Measurements from ENCODE around the gene TBX21. TPM values are rescaled to one million over a fixed set of nuclear protein-coding genes. Genes with fewer than 3 reads are reported as not detected.

Gene TBX21
- total and polyA plus RNA-seq, 2 experiments from 2014 or later = not detected

DNA sequence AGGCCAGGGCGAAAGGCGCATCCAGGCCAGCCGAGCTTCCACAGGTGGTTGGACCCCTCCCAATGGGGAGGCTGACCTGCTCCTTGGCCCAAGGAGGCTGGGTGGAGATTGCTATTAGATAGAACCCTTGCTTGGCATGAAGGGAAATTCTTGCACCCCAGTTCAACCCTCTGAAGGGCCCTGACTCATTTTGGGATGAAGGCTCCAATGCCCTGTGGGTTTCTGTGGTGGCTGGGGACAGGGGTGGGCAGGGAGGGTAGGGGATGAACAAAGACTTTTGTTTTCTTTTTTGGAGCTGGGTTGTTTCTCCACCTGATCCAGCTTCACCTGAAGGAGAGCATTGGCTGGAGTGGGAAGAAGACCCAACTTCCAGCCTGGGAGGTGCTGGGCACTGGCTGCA, 16.7 kb upstream of the TBX21 start:
- H4K20me1 ChIP-seq (replicated peaks; ENCODE audit: insufficient read depth) = no peaks in the 10 kb centered on the region
- no peaks in the 10 kb centered on the region for H3K9me2 ChIP-seq (ENCODE audit: insufficient read depth)
- no peak for ATAC-seq
- H3K27ac ChIP-seq (ENCODE audit: low read depth) = no peak overlapping the region
- no peaks in the 10 kb centered on the region for H3F3A ChIP-seq (replicated peaks; ENCODE audit: low read depth)
- H3K4me2 ChIP-seq = no peak overlapping the region
- no peak overlapping the region for H2AFZ ChIP-seq
- Mint-ChIP-seq H3K36me3 (ENCODE audit: low read depth) (no peaks in the 10 kb centered on the region; the same call in 2 of the 3 replicates), H3K27me3 (ENCODE audit: insufficient read depth, low read depth, poor library complexity) (peaks cover 27% of the 10 kb centered on the region), H3K4me1 (peaks cover 38% of the 10 kb centered on the region), H3K9me3 (no peaks in the 10 kb centered on the region; the same call in 2 of the 3 replicates), H3K27ac (no peak overlapping the region), H3K4me3 (no peak overlapping the region)
- peaks cover 29% of the 10 kb centered on the region for H3K27me3 ChIP-seq (ENCODE audit: insufficient read depth)
- peaks cover 22% of the 10 kb centered on the region; the same call in 1 of the 2 replicates for H3K4me1 ChIP-seq (ENCODE audit: insufficient read depth)
- H3K4me3 ChIP-seq = no peak overlapping the region
- H3K36me3 ChIP-seq (ENCODE audit: insufficient read depth) = no peaks in the 10 kb centered on the region
- H3K79me2 ChIP-seq (replicated peaks; ENCODE audit: insufficient read depth) = no peaks in the 10 kb centered on the region
- TF ChIP-seq, protein P1, sequence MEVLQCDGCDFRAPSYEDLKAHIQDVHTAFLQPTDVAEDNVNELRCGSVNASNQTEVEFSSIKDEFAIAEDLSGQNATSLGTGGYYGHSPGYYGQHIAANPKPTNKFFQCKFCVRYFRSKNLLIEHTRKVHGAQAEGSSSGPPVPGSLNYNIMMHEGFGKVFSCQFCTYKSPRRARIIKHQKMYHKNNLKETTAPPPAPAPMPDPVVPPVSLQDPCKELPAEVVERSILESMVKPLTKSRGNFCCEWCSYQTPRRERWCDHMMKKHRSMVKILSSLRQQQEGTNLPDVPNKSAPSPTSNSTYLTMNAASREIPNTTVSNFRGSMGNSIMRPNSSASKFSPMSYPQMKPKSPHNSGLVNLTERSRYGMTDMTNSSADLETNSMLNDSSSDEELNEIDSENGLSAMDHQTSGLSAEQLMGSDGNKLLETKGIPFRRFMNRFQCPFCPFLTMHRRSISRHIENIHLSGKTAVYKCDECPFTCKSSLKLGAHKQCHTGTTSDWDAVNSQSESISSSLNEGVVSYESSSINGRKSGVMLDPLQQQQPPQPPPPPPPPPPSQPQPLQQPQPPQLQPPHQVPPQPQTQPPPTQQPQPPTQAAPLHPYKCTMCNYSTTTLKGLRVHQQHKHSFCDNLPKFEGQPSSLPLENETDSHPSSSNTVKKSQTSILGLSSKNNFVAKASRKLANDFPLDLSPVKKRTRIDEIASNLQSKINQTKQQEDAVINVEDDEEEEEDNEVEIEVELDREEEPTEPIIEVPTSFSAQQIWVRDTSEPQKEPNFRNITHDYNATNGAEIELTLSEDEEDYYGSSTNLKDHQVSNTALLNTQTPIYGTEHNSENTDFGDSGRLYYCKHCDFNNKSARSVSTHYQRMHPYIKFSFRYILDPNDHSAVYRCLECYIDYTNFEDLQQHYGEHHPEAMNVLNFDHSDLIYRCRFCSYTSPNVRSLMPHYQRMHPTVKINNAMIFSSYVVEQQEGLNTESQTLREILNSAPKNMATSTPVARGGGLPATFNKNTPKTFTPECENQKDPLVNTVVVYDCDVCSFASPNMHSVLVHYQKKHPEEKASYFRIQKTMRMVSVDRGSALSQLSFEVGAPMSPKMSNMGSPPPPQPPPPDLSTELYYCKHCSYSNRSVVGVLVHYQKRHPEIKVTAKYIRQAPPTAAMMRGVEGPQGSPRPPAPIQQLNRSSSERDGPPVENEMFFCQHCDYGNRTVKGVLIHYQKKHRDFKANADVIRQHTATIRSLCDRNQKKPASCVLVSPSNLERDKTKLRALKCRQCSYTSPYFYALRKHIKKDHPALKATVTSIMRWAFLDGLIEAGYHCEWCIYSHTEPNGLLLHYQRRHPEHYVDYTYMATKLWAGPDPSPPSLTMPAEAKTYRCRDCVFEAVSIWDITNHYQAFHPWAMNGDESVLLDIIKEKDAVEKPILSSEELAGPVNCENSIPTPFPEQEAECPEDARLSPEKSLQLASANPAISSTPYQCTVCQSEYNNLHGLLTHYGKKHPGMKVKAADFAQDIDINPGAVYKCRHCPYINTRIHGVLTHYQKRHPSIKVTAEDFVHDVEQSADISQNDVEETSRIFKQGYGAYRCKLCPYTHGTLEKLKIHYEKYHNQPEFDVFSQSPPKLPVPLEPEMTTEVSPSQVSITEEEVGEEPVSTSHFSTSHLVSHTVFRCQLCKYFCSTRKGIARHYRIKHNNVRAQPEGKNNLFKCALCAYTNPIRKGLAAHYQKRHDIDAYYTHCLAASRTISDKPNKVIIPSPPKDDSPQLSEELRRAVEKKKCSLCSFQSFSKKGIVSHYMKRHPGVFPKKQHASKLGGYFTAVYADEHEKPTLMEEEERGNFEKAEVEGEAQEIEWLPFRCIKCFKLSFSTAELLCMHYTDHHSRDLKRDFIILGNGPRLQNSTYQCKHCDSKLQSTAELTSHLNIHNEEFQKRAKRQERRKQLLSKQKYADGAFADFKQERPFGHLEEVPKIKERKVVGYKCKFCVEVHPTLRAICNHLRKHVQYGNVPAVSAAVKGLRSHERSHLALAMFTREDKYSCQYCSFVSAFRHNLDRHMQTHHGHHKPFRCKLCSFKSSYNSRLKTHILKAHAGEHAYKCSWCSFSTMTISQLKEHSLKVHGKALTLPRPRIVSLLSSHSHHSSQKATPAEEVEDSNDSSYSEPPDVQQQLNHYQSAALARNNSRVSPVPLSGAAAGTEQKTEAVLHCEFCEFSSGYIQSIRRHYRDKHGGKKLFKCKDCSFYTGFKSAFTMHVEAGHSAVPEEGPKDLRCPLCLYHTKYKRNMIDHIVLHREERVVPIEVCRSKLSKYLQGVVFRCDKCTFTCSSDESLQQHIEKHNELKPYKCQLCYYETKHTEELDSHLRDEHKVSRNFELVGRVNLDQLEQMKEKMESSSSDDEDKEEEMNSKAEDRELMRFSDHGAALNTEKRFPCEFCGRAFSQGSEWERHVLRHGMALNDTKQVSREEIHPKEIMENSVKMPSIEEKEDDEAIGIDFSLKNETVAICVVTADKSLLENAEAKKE (CRISPR knock-in tag; IDR thresholded peaks at IDR 0.05) = no peak
- TF ChIP-seq NANOG (IDR thresholded peaks at IDR 0.05; ENCODE audit: borderline replicate concordance) (no peak), EZH2 (IDR thresholded peaks at IDR 0.05; ENCODE audit: low read depth, unreplicated experiment) (no peak), ZNF114 (CRISPR knock-in tag; IDR thresholded peaks at IDR 0.05) (no peak), ETS1 (IDR thresholded peaks at IDR 0.05) (no peak), EZH2phosphoT487 (IDR thresholded peaks at IDR 0.05; ENCODE audit: unreplicated experiment) (no peak), POLR2AphosphoS5 (IDR thresholded peaks at IDR 0.05; ENCODE audit: low read depth) (no peak), STAT1 (IDR thresholded peaks at IDR 0.05; ENCODE audit: unreplicated experiment) (no peak), ZNF331 (CRISPR knock-in tag; IDR thresholded peaks at IDR 0.05; ENCODE audit: low read depth) (no peak), JUNB (IDR thresholded peaks at IDR 0.05; ENCODE audit: unreplicated experiment) (no peak), REST (IDR thresholded peaks at IDR 0.05; ENCODE audit: unreplicated experiment) (no peak), CREB1 (CRISPR knock-in tag; IDR thresholded peaks at IDR 0.05; ENCODE audit: low read depth) (no peak), CTCF (conservative IDR thresholded peaks at IDR 0.05; ENCODE audit: low read depth in 2 of 2) (no peak)
- no peak for DNase-seq (ENCODE audit: low spot score)
